SHP77 treated with DMSO at 0.1 percent for 48 hours (cell line): ENCODE results near the gene SULT1C2.

Experiments used
- DNase-seq: peaks from one replicate; lab custom pipeline; 2025; lab: John Stamatoyannopoulos, UW

SULT1C2 gene

GRCh38 chr2:108293850-108294249 lies 5.2 kb downstream of the SULT1C2 start:
- no peak for DNase-seq

DNA sequence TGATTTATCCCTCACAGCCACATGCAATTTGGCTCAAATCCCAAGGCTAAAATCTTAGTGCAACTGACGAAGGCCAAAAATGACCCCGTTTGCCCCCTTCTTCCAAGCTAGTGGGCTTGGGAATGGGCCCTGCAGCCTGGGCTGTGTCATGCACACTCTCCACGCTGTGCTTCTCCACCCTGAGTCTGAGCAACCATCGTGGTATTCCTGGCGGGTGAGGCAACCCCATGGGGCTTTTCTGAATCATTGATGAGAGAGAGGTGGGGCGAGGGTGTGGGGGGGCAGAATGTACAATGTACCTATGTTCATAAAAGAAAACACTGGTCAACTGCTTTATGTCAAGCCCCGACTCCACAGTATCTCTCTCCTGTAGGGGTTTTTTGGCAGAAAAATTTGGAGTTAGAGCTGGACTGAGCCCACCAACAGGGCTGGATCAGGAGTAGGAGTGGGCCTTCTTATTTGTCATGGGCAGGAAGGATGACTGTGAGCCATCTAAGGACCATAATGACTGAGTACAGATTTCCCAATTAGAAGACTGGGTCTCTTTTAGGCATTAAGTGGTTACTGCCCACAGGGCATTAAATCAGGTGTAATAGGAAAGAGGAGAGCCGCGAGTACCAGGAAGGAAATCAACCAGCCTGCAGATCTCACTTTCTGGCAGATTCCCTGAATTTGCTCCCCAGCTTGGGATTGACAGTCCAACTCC lies 8.9 kb downstream of the SULT1C2 start:
- no peak for DNase-seq

DNA sequence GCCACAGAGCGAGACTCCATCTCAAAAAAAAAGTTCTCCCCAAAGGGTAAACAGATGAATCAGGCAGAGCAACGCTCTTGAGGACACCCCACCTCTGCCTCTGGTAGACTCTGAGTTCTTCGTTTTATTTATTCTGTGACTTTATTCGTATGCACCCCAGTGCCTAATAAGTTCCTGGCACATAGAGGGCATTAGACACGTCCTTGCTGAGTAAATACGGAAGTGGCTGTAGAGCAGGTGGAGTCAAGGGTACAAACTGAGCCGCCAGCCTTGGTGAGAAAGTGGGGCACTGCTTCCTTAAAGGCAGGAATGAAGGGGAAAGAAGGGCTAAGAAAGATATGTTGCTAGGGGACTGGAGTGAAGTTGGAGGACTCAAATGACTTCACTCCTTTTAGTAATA lies 12.9 kb downstream of the SULT1C2 start:
- DNase-seq: no peak

GRCh38 chr2:108304975-108305374 lies 16.3 kb downstream of the SULT1C2 start:
- no peak for DNase-seq

GRCh38 chr2:108305901-108306300 lies 17.2 kb downstream of the SULT1C2 start:
- no peak for DNase-seq

DNA sequence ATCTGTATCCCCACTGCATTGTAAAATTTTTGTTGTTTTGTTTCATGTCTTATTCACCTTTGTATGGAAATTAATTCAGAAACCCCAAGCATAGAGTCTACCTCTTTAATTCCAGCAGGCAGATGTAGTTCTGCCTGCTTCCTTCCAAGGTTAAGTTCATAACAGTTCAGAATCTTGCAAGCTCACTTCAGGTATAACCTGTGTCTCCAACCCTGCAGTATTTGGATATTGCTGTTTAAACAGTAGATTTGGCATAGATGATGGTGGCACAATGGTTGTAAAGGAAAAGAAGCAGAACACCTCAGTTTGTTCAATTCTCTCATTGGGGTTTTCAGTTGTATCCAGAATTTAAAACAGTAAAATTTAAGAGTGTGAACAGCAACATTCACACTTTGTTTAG lies 21.2 kb downstream of the SULT1C2 start:
- DNase-seq: no peak

DNA sequence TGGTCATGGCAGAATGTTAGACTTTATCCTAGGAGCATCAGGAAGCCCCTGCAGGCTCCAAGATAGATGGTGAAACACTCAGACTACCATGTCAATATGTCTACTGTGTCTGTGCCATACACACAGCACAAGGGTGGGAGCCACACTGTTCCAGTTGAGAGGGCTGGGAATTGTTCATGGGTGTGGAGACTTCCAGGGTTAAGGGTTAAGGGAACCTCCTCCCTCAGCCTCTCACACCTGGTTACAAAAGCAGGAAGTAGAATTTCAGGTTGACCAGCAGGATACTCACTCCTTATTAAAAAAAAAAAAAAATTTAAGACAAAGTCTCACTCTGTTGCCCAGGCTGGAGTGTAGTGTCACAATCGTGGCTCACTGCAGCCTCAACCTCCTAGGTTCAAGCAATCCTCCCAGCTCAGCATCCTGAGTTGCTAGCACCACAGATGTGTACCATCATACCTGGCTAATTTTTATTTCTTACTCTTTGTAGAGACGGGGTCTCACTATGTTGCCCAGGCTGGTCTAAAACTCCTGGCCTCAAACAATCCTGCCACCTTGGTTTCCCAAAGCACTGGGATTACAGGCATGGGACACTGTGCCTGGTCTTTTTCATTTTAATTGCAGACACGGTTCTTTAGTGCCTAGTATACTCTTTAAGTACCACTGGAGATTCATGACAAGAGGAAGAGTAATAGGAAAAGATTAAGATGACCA lies 26.0 kb downstream of the SULT1C2 start:
- no peak for DNase-seq

- no peak for DNase-seq
Measured at GRCh38 chr2:108315444-108315934, 26.8 kb downstream of the SULT1C2 start.

GRCh38 chr2:108316033-108316432 lies 27.3 kb downstream of the SULT1C2 start:
- no peak for DNase-seq

DNA sequence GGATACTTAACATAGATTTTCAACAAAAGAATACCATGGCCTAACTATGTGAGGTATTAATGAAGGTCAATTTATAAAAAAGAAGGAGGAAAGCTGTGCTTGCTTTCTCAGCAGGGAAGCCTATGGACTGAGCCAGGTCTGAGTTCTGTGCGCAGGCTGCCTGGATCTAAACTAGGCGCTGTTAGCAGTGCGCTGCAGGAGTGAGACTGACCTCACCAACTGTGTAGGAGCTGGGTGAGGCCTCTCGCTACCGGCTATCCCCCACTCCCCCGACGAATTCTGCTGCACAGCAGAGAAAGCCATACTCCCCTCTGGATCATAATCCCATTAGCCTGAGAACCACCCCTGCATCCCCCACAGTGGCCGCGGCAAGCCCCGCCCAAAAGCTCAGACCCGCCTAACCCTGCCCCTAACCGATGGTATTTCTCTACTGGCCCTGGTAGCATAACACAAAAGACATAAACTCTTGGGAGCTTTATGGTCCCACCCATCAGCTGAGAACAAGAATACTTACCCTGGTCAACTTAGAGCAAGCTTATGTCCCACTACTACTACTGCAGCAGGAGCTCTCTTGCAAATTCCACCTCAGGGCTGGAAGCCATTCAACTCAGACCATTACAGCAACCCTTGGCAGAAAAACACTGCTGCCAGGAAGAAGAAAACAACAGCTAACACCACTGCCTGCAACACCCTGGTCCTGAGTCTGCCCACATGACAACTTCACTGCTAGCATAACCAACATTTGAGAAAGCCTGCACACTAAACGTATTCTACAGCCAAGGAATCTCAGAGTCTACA lies 28.0 kb downstream of the SULT1C2 start:
- no peak for DNase-seq

- no peak for DNase-seq
Measured at GRCh38 chr2:108320326-108320922, 31.7 kb downstream of the SULT1C2 start.

DNA sequence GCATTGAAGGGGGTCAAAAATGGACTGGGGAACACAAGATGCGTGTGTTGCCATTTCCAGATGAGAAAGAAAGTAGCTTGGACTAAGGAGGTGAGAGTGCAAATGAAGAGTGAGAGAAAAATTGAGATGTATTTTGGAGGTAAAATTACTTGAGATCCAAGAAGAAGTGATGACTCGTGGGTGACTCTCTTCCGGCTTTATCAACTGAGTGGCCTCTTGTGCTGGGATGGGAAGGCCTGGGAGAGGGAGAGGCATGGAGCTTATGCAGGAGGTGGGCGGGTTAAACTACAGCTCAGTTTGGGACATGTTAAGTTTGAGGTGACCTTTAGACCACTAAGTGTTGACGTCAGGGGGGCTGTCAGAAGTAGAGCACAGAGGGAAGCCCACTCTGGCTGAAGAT lies 34.9 kb downstream of the SULT1C2 start:
- no peak for DNase-seq

DNA sequence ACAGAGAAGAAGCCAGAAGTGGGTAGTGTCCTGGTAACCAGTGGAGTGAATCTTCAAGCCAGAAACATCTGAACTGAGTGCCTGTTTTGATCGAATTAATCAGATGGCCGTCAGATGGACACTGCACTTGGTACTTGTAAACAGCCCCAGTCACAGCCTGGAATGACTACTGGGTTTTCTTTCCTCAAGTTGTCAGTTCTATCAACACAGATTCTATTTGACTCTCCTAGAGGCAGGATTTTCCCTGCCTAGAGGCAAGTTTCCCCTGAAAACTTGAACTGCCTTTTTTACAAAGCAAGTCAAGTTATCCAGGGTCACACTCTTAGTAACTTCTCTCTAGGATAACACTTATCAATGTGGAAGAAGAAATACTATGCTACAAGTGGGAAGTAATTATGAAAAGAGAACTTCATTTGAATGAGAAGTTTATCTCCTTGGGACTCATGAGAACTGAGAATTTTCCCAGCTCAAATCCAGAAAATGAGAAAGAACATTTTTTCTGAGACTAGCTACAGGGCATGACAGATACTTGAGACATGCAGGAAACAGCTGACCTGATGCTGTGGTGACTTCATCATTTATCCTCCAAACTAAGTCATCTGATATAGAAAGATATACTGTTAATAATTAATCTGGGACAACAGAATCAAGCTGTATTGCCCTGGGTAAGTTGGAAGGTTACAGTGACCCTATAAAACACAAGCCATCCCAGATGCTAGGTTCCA lies 36.0 kb downstream of the SULT1C2 start:
- no peak for DNase-seq

DNA sequence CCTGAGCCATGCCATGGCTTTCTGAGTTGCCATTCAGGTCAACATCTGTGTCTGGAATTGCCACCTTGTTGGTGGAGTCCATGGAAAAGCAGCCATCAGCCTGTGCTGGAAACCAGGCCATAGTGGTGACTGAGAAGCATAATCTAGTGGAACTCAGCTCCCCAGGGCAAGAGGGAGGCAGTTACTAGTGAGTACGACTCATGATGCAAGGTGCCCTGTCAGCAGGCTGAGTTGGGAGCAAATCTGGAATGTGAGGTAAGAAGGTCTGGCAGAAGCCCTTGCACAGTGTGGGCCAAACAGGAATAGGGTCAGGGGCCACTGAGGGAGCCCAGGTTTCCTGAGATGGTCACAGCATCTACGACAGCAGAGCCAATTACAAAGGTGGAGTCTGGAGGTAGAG lies 37.1 kb downstream of the SULT1C2 start:
- no peak for DNase-seq

- no peak for DNase-seq
Measured at GRCh38 chr2:108329771-108330170, 41.1 kb downstream of the SULT1C2 start.

DNA sequence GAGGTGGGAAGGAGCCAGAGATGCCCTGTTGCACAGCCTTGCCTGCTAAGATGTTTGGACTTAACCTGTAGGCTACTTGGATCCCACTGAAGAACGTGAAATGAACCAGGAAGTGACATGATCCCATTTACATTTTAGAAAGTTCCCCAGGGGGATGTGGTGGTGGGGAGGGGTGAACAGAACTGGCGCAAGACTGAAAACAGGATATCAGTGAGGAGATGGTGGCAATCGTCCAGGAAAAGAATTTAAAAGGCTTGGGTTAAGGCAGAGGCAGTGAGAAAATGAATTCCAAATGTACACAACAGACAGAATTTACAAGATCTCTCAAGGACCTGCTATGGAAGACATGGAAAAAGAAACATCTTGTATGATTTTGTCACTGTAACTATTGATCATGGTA lies 42.3 kb downstream of the SULT1C2 start:
- no peak for DNase-seq

DNA sequence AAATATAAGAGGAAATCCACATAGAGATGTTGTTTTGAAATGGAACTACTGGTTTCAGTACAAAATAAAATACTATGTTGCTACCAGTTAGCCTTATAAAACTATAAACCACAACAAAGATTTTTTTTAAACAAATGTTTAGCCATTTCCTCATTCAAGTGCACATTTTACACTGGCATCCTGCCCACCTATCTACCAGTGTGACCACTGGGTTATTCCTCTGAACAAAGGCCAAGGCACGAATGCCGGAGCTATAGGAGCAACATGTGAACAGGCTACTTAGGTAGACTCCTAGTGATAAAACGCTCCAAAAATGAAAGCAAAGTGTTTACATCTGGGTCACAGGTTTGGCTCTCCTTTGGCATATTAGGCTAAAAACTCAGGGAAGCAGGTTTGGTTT lies 57.3 kb downstream of the SULT1C2 start:
- no peak for DNase-seq

GRCh38 chr2:108346827-108347226 lies 58.1 kb downstream of the SULT1C2 start:
- DNase-seq: no peak

DNA sequence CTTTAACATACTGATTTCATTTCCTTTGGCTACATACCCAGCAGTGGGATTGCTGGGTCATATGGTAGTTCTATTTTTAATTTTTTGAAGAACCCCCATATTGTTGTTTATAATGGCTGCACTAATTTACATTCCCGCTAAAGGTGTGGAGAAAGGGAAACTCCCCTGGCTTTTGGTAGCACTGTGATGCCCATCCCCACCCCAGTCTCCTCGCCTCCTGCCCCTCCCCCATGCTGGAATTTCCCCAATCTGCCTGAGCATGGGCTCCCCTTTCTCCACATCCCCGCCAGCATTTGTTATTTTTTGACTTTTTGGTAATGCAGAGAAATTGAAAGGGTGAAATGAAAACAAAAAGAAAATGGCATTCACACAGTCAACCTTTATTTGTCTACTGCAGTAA lies 59.1 kb downstream of the SULT1C2 start:
- no peak for DNase-seq

DNA sequence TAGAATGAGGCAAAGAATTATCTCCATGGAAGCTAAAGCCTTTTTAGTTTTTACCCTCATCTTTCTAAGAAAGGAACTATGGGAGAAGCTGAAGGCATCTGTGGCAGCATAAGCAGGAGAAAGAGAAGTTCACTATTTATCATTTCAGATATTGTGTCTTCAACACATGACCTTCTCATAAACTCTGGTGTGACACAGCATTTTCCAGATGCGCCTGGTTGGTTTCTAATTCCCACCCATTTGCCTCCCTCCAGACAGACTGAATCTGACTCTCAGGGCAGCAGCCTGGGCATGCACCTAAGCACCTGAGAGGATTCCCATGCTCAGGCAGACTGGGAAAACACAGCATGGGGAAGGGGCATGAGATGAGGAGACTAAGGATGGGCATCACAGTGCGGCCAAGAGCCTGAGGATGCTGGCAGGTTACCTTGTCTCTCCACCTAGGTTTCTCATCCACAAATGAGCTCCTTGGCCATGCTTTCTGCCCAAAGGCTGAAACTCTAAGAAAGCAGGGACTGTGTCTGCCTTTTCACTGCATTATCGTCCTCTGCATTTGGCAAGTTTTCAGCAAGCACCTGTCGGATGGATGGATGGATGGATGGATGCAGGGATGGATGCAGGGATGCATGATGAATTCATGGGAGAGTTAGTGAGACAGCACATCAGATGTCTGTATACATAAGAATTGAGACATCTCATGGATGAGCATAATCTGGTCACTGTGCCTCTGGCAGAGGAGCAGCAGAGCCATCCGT lies 60.3 kb downstream of the SULT1C2 start:
- no peak for DNase-seq

DNA sequence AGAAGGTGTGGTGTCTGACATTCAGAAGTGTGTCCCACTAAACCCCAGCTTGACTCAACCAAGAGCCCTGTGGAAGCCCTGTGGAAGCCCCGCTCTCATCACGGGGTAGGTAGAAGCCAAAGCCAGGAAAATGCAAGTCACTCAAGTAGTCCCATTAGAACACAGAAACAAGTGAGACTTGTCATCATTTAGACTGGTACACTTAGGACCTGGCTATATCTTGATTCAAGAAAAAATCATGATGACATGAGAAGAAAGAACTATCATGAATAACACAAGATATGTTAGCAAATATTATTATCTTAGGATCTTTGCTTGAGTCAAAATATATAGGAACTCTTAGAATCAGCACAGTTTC lies 60.9 kb downstream of the SULT1C2 start:
- no peak for DNase-seq
